Mammary epithelial cell (primary cell): ENCODE data around the gene DCAF4L1.

Experiments
- EZH2 ChIP-seq: IDR thresholded peaks from 2 replicates; pipeline ENCODE4 v1.6.1; 2012; ENCODE audit warnings: low read length, inconsistent platforms, borderline replicate concordance
- TF ChIP-seq, protein P1 (sequence below), 2 donors: IDR thresholded peaks in 1 of 2; conservative IDR thresholded peaks in 1 of 2; 2 replicates each; pipeline ENCODE4 v1.5.1; 2011 to 2012; ENCODE audit warnings: inconsistent platforms in 2 of 2, low read length in 2 of 2, mild to moderate bottlenecking in 2 of 2, control low read depth in 1 of 2, low read depth in 1 of 2; ENCODE audit not compliant: insufficient read depth in 1 of 2; ENCODE audit errors: extremely low read depth in 1 of 2

DNA sequence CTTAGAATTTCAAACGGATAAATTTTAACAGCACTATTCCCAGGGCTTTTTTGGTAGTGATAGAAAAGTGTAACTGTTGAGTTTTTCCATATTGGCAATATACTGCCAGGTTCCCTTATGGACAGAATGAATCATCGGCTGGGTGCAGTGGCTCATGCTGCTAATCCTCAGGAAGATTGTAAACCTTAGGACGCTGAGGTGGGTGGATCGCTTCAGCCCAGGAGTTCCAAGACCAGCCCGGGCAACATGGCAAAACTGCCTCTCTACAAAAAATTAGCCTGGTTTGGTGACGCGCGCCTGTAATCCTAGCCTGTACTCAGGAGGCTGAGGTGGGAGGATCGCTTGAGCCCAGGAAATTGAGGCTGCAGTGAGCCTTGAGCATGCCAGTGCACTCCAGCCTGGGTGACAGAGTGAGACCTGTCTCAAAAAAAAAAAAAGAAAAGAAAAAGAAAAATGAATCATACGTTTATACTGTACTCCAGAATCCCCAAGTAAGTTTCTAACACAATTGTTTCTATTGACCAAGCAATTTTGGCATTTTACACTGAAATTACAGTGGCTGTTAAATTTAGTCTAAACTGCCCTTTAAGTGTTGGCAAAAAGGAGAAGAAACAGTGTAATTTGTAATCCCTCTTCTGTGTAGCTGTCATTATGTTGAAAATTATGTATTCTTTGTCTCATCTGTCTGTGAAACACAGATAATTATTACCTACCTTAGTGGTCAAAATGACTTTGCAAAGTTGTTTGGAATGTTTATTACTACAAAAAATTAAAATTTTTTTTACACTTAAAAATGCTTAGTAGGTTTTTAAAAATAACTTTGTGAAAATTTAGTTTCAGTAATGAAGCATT lies 10.6 kb downstream of the DCAF4L1 start:
- TF ChIP-seq, protein P1, sequence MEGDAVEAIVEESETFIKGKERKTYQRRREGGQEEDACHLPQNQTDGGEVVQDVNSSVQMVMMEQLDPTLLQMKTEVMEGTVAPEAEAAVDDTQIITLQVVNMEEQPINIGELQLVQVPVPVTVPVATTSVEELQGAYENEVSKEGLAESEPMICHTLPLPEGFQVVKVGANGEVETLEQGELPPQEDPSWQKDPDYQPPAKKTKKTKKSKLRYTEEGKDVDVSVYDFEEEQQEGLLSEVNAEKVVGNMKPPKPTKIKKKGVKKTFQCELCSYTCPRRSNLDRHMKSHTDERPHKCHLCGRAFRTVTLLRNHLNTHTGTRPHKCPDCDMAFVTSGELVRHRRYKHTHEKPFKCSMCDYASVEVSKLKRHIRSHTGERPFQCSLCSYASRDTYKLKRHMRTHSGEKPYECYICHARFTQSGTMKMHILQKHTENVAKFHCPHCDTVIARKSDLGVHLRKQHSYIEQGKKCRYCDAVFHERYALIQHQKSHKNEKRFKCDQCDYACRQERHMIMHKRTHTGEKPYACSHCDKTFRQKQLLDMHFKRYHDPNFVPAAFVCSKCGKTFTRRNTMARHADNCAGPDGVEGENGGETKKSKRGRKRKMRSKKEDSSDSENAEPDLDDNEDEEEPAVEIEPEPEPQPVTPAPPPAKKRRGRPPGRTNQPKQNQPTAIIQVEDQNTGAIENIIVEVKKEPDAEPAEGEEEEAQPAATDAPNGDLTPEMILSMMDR (conservative IDR thresholded peaks at IDR 0.05 in 1 of 2, IDR thresholded peaks at IDR 0.05 in 1 of 2; ENCODE audit: extremely low read depth in 1 of 2, insufficient read depth in 1 of 2, low read depth in 1 of 2, low read length in 2 of 2) = no peak
- no peak for TF ChIP-seq EZH2
